HUES6 (cell line): ENCODE results near the gene PIP4K2C.

Experiments
- H3K27ac ChIP-seq: 2 replicates; pipeline ENCODE4 v1.7.0; 2013; ENCODE audit warnings: low read depth, mild to moderate bottlenecking, low read length, inconsistent platforms
- H3K27me3 ChIP-seq: 2 replicates; pipeline ENCODE4 v1.6.1; 2013; ENCODE audit warnings: low read length; ENCODE audit not compliant: control insufficient read depth, insufficient read depth
- H3K36me3 ChIP-seq: 2 replicates; pipeline ENCODE4 v1.6.1; 2013; ENCODE audit warnings: low read length; ENCODE audit not compliant: control insufficient read depth, insufficient read depth
- H3K4me1 ChIP-seq: 2 replicates; pipeline ENCODE4 v1.6.1; 2013; ENCODE audit warnings: low read length; ENCODE audit not compliant: control insufficient read depth, insufficient read depth
- H3K4me3 ChIP-seq: 2 replicates; pipeline ENCODE4 v1.5.1; 2013; ENCODE audit warnings: low read depth, low read length
- H3K9ac ChIP-seq: one replicate; pipeline ENCODE4 v1.6.1; 2013; ENCODE audit warnings: mild to moderate bottlenecking, low read length
- H3K9me3 ChIP-seq: 2 replicates; pipeline ENCODE4 v1.6.1; 2013; ENCODE audit warnings: low read depth, low read length; ENCODE audit not compliant: control insufficient read depth, insufficient read depth

The PIP4K2C gene

GRCh38 chr12:57590864-57591781 is at the start of gene PIP4K2C:
TSS of gene PIP4K2C (plus strand) at chr12:57591192. CDS start at chr12:57591290, 98 bp downstream.
- H3K4me3 ChIP-seq: peak within 1 kb of the TSS; percentile 91
- peak within 1 kb of the TSS; percentile 38; the same call in 1 of the 2 replicates for H3K27ac ChIP-seq
- no peaks in the 10 kb centered on the region for H3K9me3 ChIP-seq
- H3K36me3 ChIP-seq: peaks cover 18% of the 10 kb centered on the region
- peaks cover 10% of the 10 kb centered on the region; the same call in 1 of the 2 replicates for H3K27me3 ChIP-seq
- H3K4me1 ChIP-seq: peaks cover 10% of the 10 kb centered on the region
- peak within 1 kb of the TSS; percentile 77 for H3K9ac ChIP-seq

- H3K4me3 ChIP-seq: no peak overlapping the region
- H3K27ac ChIP-seq: no peak overlapping the region
- no peaks in the 10 kb centered on the region for H3K27me3 ChIP-seq
- H3K4me1 ChIP-seq: peaks cover 8% of the 10 kb centered on the region
- no peaks in the 10 kb centered on the region for H3K9me3 ChIP-seq
- peaks cover 42% of the 10 kb centered on the region for H3K36me3 ChIP-seq
- no peak overlapping the region for H3K9ac ChIP-seq
These were observed 49.3 kb upstream of the PIP4K2C start for GRCh38 chr12:57541717-57542116.

- no peaks in the 10 kb centered on the region for H3K9me3 ChIP-seq
- H3K36me3 ChIP-seq: peaks cover 32% of the 10 kb centered on the region
- H3K27ac ChIP-seq: no peak overlapping the region
- H3K9ac ChIP-seq: peak overlapping the region; percentile 8
- H3K4me1 ChIP-seq: peaks cover 8% of the 10 kb centered on the region
- no peak overlapping the region for H3K4me3 ChIP-seq
- peaks cover 8% of the 10 kb centered on the region; the same call in 1 of the 2 replicates for H3K27me3 ChIP-seq
These were observed 47.4 kb upstream of the PIP4K2C start for GRCh38 chr12:57543581-57543980.

GRCh38 chr12:57545809-57546437 is 45.1 kb upstream of the PIP4K2C start:
- peaks cover 28% of the 10 kb centered on the region for H3K27me3 ChIP-seq
- H3K36me3 ChIP-seq: peaks cover 17% of the 10 kb centered on the region
- no peaks in the 10 kb centered on the region for H3K9me3 ChIP-seq
- peak overlapping the region; percentile 80 for H3K4me3 ChIP-seq
- peaks cover 15% of the 10 kb centered on the region for H3K4me1 ChIP-seq
- H3K27ac ChIP-seq: no peak overlapping the region
- H3K9ac ChIP-seq: peak overlapping the region; percentile 87

GRCh38 chr12:57546438-57547287 is 44.3 kb upstream of the PIP4K2C start, which contains the start of gene DCTN2:
TSS of gene DCTN2 (minus strand) at chr12:57547192. CDS start at chr12:57547063, 129 bp downstream.
- peaks cover 9% of the 10 kb centered on the region for H3K36me3 ChIP-seq
- H3K27me3 ChIP-seq: peaks cover 33% of the 10 kb centered on the region
- H3K9me3 ChIP-seq: no peaks in the 10 kb centered on the region
- peaks cover 15% of the 10 kb centered on the region for H3K4me1 ChIP-seq
- H3K9ac ChIP-seq: peak within 1 kb of the TSS; percentile 87
- H3K27ac ChIP-seq: peak within 1 kb of the TSS; percentile 83; the same call in 1 of the 2 replicates
- peak within 1 kb of the TSS; percentile 80 for H3K4me3 ChIP-seq

GRCh38 chr12:57547288-57548012 is 43.5 kb upstream of the PIP4K2C start:
- Histone ChIP-seq H3K27me3 (peaks cover 33% of the 10 kb centered on the region), H3K9me3 (no peaks in the 10 kb centered on the region), H3K4me3 (peak overlapping the region; percentile 80), H3K27ac (no peak overlapping the region), H3K9ac (peak overlapping the region; percentile 87), H3K4me1 (peaks cover 18% of the 10 kb centered on the region), H3K36me3 (peaks cover 6% of the 10 kb centered on the region; the same call in 1 of the 2 replicates)

GRCh38 chr12:57548013-57548315 is 43.0 kb upstream of the PIP4K2C start:
- Histone ChIP-seq H3K4me3 (no peak overlapping the region), H3K27me3 (peaks cover 33% of the 10 kb centered on the region), H3K27ac (no peak overlapping the region), H3K36me3 (peaks cover 4% of the 10 kb centered on the region; the same call in 1 of the 2 replicates), H3K9ac (no peak overlapping the region), H3K9me3 (no peaks in the 10 kb centered on the region), H3K4me1 (peaks cover 23% of the 10 kb centered on the region)

- no peaks in the 10 kb centered on the region for H3K9me3 ChIP-seq
- peaks cover 26% of the 10 kb centered on the region for H3K4me1 ChIP-seq
- H3K4me3 ChIP-seq: no peak overlapping the region
- H3K9ac ChIP-seq: no peak overlapping the region
- H3K27ac ChIP-seq: no peak overlapping the region
- H3K27me3 ChIP-seq: peaks cover 33% of the 10 kb centered on the region
- peaks cover 4% of the 10 kb centered on the region; the same call in 1 of the 2 replicates for H3K36me3 ChIP-seq
These were observed 42.5 kb upstream of the PIP4K2C start for GRCh38 chr12:57548488-57548887.

- H3K27ac ChIP-seq: no peak overlapping the region
These were observed 41.6 kb upstream of the PIP4K2C start for GRCh38 chr12:57549203-57549908.

More at GRCh38 chr12:57549203-57549908, 41.6 kb upstream of the PIP4K2C start:
- Histone ChIP-seq H3K27me3 (peaks cover 33% of the 10 kb centered on the region), H3K9ac (no peak overlapping the region), H3K4me3 (peak overlapping the region; percentile 87), H3K36me3 (peaks cover 4% of the 10 kb centered on the region; the same call in 1 of the 2 replicates), H3K9me3 (no peaks in the 10 kb centered on the region), H3K4me1 (peaks cover 26% of the 10 kb centered on the region)
